Cerebellar cortex (tissue), 1 donor: ENCODE data around the gene KLHL29.

Experiments
- DNase-seq: peaks from one replicate; pipeline ENCODE4 v3.0.0-alpha.2; 2015; ENCODE audit warnings: low spot score

Gene KLHL29

DNA sequence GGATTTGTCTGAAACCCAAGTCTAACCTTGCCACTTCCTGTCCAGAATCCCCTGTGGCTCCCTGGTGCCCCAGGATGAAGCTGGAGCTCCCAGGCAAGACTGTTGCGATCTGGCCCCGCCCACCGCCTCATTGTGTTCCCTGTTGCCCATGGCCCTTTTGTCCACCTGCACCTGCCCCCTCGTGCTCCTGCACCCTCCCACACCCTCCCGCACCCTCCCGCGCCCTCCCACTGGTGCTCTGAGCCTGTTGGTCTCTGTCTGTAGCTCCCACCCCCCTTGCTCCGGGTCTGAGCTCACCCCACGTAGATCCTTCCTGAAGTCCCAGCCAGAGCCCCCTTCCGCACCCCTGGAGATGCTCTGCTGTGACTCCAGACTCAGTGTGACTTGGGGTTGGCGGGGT is 297.5 kb downstream of the KLHL29 start:
- no peak for DNase-seq

DNA sequence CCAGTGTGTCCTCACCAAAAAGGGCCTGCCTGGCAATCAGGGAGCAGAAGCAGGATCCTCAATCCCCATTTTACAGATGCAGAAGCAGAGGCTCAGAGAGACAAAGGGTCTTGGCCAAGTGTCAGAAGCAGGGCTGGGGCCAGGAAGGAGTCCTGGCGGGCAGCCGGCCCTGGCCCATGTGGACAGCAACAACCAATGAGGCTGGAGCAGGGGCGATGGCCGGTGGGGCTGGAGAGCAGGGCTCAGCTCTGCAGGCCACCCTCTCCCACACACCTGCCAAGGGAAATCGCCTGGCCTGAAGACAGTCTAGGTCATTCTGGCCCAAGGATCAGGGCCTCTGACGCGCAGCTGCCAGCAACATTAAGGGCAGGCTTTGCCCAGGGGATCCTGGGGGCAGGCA is 298.0 kb downstream of the KLHL29 start:
- DNase-seq, result no peak

- DNase-seq, result peak; percentile 25
Observed at GRCh38 chr2:23684395-23685176, 299.6 kb downstream of the KLHL29 start.

DNA sequence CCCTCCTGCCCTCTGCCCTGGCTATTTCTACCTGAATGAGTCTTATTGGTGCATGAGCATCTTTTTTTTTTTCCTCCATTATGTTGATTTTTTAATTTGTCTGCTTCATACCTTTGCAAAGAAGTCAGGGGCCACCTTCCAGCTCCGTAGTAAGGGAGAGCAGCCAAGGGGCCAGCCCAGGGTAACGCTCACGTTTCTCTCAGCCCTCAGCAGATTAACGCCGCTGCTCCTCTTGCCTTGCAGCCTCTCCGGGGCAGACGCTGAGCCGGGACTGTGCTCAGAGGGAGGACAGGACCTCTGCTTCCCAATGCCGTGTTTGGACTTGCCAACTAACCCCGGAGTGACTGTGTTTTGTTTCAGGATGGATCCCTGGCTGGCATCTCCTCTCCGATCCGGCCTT is 300.2 kb downstream of the KLHL29 start:
- DNase-seq, result peak; percentile 34

DNA sequence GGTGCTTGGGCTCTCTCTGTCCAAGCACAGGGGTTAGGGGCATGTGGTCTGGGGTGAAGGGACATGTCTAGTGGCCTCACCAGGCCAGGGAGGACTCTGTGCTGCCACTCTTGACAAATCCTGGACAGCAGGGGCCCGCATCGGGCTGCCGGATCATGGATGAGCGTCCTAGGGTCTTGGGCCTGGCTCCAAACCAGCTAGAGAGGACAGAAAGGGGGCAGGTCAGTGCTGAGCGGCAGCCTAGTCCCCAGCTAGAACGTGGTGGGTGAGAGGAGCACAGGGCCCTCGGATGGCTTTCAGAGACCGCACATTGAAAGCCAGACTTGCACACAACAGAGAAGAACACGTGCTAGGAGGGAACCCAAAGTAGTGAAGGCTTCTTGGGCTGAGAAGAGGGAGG is 300.7 kb downstream of the KLHL29 start:
- DNase-seq, result no peak

- DNase-seq, result no peak
Observed at GRCh38 chr2:23686405-23687029, 301.5 kb downstream of the KLHL29 start.

DNA sequence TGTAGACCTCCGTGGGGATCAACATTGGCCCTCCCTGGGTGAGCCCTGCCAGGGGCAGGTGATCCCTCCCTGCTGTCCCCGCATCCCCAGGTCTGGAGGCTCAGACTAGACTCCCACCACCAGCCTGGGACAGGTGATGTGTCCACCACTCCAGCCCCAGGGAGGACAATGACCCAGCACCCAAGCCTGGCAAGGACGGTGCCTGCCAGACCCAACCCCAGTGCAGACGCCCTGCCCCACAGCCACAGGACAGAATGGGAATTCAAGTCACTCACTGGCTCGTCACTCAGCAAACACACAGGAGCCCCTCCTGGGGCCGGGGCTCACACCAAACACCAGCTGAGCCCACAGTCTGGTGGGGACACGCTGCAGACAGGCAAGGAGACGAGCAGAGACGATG is 302.2 kb downstream of the KLHL29 start:
- DNase-seq, result no peak

GRCh38 chr2:23687713-23688112 is 302.7 kb downstream of the KLHL29 start:
- no peak for DNase-seq

- no peak for DNase-seq
Observed at GRCh38 chr2:23688486-23689130, 303.6 kb downstream of the KLHL29 start.

GRCh38 chr2:23689131-23689700 is 304.2 kb downstream of the KLHL29 start:
- DNase-seq, result no peak

DNA sequence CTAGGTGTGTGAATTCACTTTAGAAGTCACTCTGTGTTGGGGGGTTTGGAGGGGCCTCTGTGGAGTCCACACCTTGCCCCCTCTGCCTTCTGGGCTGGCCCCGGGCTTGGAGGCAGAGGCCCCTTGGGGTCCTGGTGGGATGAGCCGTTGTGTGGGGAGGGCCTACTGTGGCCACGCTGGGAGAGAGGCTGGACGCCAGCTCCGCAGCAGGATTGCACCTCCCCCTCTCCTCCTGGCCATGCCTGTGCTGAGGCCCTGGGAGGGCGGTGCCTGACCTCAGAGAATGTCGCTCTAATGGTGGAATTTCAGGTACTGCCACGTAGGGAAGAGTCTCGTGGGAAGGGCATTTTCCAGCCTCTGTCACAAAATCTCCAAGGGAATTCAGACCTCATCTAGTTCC is 304.9 kb downstream of the KLHL29 start:
- no peak for DNase-seq

GRCh38 chr2:23690421-23691105 is 305.6 kb downstream of the KLHL29 start:
- DNase-seq, result no peak

DNA sequence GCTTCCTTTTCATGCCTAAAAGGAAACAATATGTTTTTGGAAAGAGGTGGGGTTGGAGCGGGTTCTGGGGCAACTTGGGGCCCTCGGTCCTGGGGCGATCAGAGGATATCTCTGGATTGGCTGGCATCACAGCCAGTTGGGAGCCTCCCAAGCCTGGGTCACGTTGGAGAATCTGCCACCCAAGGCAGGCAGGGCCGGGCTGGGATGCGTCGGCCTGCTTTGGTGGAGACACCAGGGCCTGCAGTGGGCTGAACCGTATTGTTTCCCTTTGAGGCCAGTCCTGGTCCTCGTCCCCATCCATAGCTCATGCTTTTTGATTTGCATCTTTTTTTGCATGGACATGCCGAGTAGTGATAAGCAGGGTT is 306.1 kb downstream of the KLHL29 start:
- DNase-seq, result no peak

- no peak for DNase-seq
Observed at GRCh38 chr2:23691565-23691964, 306.6 kb downstream of the KLHL29 start.

GRCh38 chr2:23692263-23692662 is 307.3 kb downstream of the KLHL29 start:
- DNase-seq, result no peak

GRCh38 chr2:23692851-23693605 is 308.0 kb downstream of the KLHL29 start:
- DNase-seq, result no peak

DNA sequence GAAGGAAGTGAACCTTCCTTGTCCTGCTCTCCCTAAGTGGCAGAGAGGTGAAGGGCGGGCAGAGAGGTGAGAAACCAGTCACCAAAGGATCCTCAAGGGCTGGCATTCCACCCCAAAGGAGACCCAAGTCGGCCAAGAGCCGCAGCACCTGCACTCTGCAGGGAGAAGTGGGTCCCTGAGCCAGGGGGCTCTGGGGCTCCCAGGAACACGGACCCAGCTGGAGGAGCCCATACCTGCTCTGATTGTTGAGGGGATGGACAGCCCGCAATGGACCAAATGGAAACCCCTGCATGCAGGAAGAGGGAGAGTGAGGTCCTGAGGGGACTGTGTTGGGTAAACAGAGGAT is 308.6 kb downstream of the KLHL29 start:
- DNase-seq, result no peak

DNA sequence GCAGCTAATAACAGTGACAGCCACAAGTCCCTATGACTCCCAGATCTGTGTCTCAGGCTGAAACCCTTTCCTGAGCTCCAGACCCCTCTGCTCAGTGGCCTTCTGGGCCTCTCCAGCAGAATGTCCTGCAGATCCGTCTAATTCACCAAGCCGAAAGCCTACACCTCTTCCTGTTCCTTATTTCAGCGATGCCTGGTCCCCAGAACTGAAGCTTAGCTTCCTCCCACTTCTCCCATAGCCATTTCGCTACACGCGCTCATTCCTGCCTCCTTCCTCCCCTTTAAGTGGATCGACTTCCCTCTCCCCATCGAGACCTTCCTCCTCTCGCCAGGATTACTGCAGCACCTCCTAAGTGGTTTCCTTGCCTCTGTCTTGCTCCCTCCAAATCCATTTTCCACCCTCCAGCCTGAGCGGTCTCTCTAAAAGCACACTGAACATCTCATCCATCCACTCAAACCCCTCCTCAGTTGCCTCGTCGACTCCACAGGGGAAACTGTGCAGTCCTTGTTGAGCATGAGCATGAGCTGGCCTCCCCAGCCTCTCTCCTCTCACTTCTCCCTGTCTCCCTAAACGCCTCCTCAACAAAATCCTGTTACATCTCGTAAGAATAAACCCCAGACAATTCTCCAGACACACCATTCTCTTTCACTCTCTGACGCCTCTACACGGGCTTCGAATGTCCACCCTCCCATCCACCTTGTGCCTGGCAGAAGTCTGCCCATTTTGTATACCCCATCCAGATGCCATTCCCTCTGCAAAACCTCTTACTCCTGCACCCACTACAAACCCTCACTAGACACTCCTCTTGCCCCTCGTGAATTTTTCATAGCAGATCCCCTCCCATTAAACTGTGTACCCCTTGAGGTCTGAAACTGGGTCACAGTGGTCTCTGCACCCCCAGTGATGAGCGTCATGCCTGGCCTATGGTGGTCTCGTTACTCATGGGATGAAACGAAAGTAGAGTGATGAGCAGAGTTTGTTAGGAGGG is 309.4 kb downstream of the KLHL29 start:
- DNase-seq, result no peak

GRCh38 chr2:23695214-23695889 is 310.4 kb downstream of the KLHL29 start:
- no peak for DNase-seq
